ENCODE measurements around the gene MRPL40.

DNA sequence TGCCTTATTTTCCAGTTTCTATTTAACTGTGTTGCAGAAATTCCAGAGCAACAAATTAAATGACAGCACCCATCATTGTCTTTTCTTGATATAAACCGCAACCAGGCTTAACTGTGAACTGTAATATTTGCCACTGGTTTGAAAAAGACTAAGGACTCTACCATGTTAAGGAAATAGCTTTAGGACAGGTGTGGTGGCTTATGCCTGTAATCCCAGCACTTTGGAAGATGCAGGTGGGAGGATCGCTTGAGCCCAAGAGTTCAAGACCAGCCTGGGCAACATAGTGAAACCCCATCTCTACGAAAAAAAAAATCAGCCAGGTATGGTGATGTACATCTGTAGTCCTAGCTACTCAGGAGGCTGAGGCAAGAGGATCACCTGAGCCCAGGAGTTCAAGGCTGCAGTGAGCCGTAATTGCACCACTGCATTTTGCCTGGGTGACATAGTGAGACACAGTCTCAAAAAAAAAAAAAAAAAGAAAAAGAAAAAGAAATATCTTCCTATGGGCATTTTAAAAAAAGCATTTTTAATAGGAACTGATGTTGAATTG is 29.6 kb upstream of the MRPL40 start:
- TF ChIP-seq, protein P1, sequence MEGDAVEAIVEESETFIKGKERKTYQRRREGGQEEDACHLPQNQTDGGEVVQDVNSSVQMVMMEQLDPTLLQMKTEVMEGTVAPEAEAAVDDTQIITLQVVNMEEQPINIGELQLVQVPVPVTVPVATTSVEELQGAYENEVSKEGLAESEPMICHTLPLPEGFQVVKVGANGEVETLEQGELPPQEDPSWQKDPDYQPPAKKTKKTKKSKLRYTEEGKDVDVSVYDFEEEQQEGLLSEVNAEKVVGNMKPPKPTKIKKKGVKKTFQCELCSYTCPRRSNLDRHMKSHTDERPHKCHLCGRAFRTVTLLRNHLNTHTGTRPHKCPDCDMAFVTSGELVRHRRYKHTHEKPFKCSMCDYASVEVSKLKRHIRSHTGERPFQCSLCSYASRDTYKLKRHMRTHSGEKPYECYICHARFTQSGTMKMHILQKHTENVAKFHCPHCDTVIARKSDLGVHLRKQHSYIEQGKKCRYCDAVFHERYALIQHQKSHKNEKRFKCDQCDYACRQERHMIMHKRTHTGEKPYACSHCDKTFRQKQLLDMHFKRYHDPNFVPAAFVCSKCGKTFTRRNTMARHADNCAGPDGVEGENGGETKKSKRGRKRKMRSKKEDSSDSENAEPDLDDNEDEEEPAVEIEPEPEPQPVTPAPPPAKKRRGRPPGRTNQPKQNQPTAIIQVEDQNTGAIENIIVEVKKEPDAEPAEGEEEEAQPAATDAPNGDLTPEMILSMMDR (IDR thresholded peaks at IDR 0.05), result no peak
- no peak for TF ChIP-seq EZH2 (IDR thresholded peaks at IDR 0.05; ENCODE audit: borderline replicate concordance, insufficient read depth, low read depth, low read length, poor library complexity, severe bottlenecking)
